HepG2 (cell line): ENCODE measurements around the gene GAN. TPM values are rescaled to one million over a fixed set of nuclear protein-coding genes. Genes with fewer than 3 reads are reported as not detected.

Experiments used
- ATAC-seq: fragments of 200-7000 bp; cut with Tn5 transposase; 3 replicates; pipeline ENCODE4 v1.9.1; 2020; ENCODE audit warnings: mild to moderate bottlenecking, moderate library complexity
- BruUV-seq: library from RNA; stranded (reverse); fragments of 400-500 nt; replicated peaks from 2 replicates; lab custom pipeline; 2021; lab: Mats Ljungman, UMichigan
- CTCF ChIA-PET: fragments of 300-600 bp; formaldehyde crosslinking; extraction: SDS; loops from one replicate; lab custom pipeline; 2021; ENCODE audit warnings: low total read pairs, inconsistent platforms, low intra/inter-chr PET ratio; lab: Yijun Ruan, JAX
- POLR2A ChIA-PET: fragments of 350-600 bp; sonication (Branson Sonifier 250); formaldehyde crosslinking; loops from one replicate; lab custom pipeline; 2020; ENCODE audit warnings: antibody characterized with exemption, inconsistent platforms; lab: Yijun Ruan, JAX
- DNase-seq: peaks from one replicate; pipeline ENCODE4 v3.0.0-alpha.2; 2015; ENCODE audit warnings: low spot score
- FAIRE-seq: peaks from 3 replicates; lab custom pipeline; 2011; peaks lifted over from hg19 to GRCh38; lab: Jason Lieb, UNC
- H2AFZ ChIP-seq: one replicate; pipeline ENCODE4 v1.6.1; 2011; ENCODE audit warnings: low read length, inconsistent platforms
- H3K27ac ChIP-seq: fragments of 300-600 bp; 3 replicates; pipeline ENCODE4 v1.8.0; 2011; ENCODE audit warnings: mixed run types, mild to moderate bottlenecking, mixed read lengths, low read length, inconsistent platforms; ENCODE audit not compliant: insufficient read depth; ENCODE audit errors: extremely low read length
- H3K27me3 ChIP-seq, 2 experiments: fragments of 200-600 bp in 1 of 2; 2 replicates in 1 of 2; 3 replicates in 1 of 2; pipeline versions ENCODE4 v1.6.0 to v1.8.0; 2011; ENCODE audit warnings: low read length in 2 of 2, mild to moderate bottlenecking in 2 of 2, moderate library complexity in 2 of 2, inconsistent platforms in 1 of 2; ENCODE audit not compliant: insufficient read depth in 2 of 2, control insufficient read depth in 1 of 2
- H3K36me3 ChIP-seq, 2 experiments: fragments of 200-600 bp in 1 of 2; replicated peaks in 1 of 2; 2 replicates in 1 of 2; 3 replicates in 1 of 2; pipeline versions ENCODE4 v1.5.1 to v1.8.0; 2011; ENCODE audit warnings: low read length in 2 of 2, inconsistent platforms in 1 of 2; ENCODE audit not compliant: insufficient read depth in 2 of 2, control insufficient read depth in 1 of 2
- H3K4me1 ChIP-seq: 2 replicates; pipeline ENCODE4 v1.5.1; 2012; ENCODE audit warnings: low read length, inconsistent platforms; ENCODE audit not compliant: insufficient read depth
- H3K4me2 ChIP-seq: 2 replicates; pipeline ENCODE4 v1.6.0; 2011; ENCODE audit warnings: low read depth, low read length, inconsistent platforms
- H3K4me3 ChIP-seq, 3 experiments: fragments of 200-600 bp in 1 of 3; sonication (generic), shearing (Covaris generic) in 1 of 3; replicated peaks in 1 of 3; 2 replicates each; pipeline ENCODE4 v1.5.1; 2011 to 2016; ENCODE audit warnings: low read length in 3 of 3, inconsistent platforms in 2 of 3, low read depth in 2 of 3, mild to moderate bottlenecking in 2 of 3, control low read depth in 1 of 3, mixed read lengths in 1 of 3; ENCODE audit not compliant: insufficient read depth in 1 of 3
- H3K79me2 ChIP-seq: one replicate; pipeline ENCODE4 v1.6.1; 2011; ENCODE audit warnings: low read length, inconsistent platforms; ENCODE audit not compliant: insufficient read depth
- H3K9ac ChIP-seq: 2 replicates; pipeline ENCODE4 v1.6.0; 2011; ENCODE audit warnings: mild to moderate bottlenecking, low read depth, low read length, inconsistent platforms; ENCODE audit not compliant: insufficient read depth
- H3K9me3 ChIP-seq: 2 replicates; pipeline ENCODE4 v1.5.1; 2012; ENCODE audit warnings: mild to moderate bottlenecking, low read length
- H4K20me1 ChIP-seq: 2 replicates; pipeline ENCODE4 v1.6.0; 2011; ENCODE audit warnings: inconsistent platforms, mild to moderate bottlenecking, low read length, moderate library complexity; ENCODE audit not compliant: insufficient read depth
- CERS6 ChIP-seq: sonication (generic); formaldehyde crosslinking; IDR thresholded peaks from 2 replicates; pipeline ENCODE4 v1.5.0; 2020; ENCODE audit warnings: missing genetic modification reagents
- NFYC ChIP-seq: IDR thresholded peaks from 2 replicates; pipeline ENCODE4 v1.6.1; 2016; ENCODE audit warnings: missing genetic modification reagents, missing compliant biosample characterization
- NPAS2 ChIP-seq: sonication (generic); formaldehyde crosslinking; IDR thresholded peaks from 2 replicates; pipeline ENCODE4 v1.8.0; 2022; ENCODE audit warnings: mild to moderate bottlenecking, missing genetic modification reagents, borderline replicate concordance
- PHF5A ChIP-seq: IDR thresholded peaks from one replicate; pipeline ENCODE4 v1.6.1; 2018; ENCODE audit warnings: low read depth, missing genetic modification reagents; ENCODE audit not compliant: unreplicated experiment
- ZNF503 ChIP-seq: sonication (generic); formaldehyde crosslinking; IDR thresholded peaks from 2 replicates; pipeline ENCODE4 v1.4.0; 2020; ENCODE audit warnings: missing genetic modification reagents
- ZNF543 ChIP-seq: sonication (generic); formaldehyde crosslinking; IDR thresholded peaks from 2 replicates; pipeline ENCODE4 v1.4.0; 2020; ENCODE audit warnings: mild to moderate bottlenecking, missing genetic modification reagents
- ZNF639 ChIP-seq: conservative IDR thresholded peaks from 2 replicates; pipeline ENCODE4 v1.6.1; 2018; ENCODE audit warnings: missing genetic modification reagents
- WGBS: methylation state at CpG from one replicate; pipeline ENCODE4 v1.1.6; 2017; ENCODE audit warnings: low lambda C conversion rate; 5-methylcytosine and 5-hydroxymethylcytosine counted together
- in situ Hi-C: cut with HindIII; loops from 2 replicates; pipeline ENCODE4 v1.10.0; 2017; ENCODE audit warnings: low pct_unique_long_range_greater_than_20kb; ENCODE audit not compliant: extremely low pct_ligation_motif_present
- intact Hi-C: fragments of 100-400 bp; cut with micrococcal nuclease; formaldehyde crosslinking; loops from one replicate; pipeline ENCODE4 v1.10.0; 2022; ENCODE audit not compliant: unreplicated experiment
- polyA plus RNA-seq, 8 experiments: library from polyadenylated mRNA; depleted of rRNA in 3 of 8; stranded (reverse) in 7 of 8; unstranded in 1 of 8; fragments of >200 nt; fragmentation: Illumina TruSeq in 4 of 8; extraction: Trizol in 4 of 8; gene quantifications; 2 replicates each; pipeline versions ENCODE4 v1.2.1 to v1.2.3, GENCODE V29; 2011 to 2016; ENCODE audit warnings: low read depth in 4 of 8, missing spikeins in 1 of 8, mixed read lengths in 1 of 8; ENCODE audit not compliant: insufficient read depth in 1 of 8
- total RNA-seq, 5 experiments: library from RNA; depleted of rRNA; stranded (reverse); fragments of >200 nt; fragmentation: Illumina TruSeq; extraction: Trizol; gene quantifications; 2 replicates each; pipeline ENCODE4 v1.2.3, GENCODE V29; 2016; ENCODE audit warnings: low read depth in 1 of 5

GAN gene
- total and polyA plus RNA-seq, 2 of the 13 experiments (the other 11 are each of a cell fraction or from before 2014, with no cell fraction given), result 4.3 to 11.0 TPM

- H3K4me1 ChIP-seq, result peaks cover 4% of the 10 kb centered on the region; the same call in 1 of the 2 replicates
- no peaks in the 10 kb centered on the region for H3K9me3 ChIP-seq
- BruUV-seq, result no TSS peak
- DNase-seq, result no peak
- intact Hi-C loops, result no loop called here
- in situ Hi-C loops, result no loop called here
- 34% methylated on average over 3 of the region's 3 CpGs for WGBS
- no peak overlapping the region for H3K4me2 ChIP-seq
- TF ChIP-seq ZNF543 (CRISPR knock-in tag) (no peak), CERS6 (CRISPR knock-in tag) (no peak), NPAS2 (CRISPR knock-in tag) (no peak), ZNF639 (no peak), ZNF503 (CRISPR knock-in tag) (no peak), NFYC (no peak), PHF5A (CRISPR knock-in tag) (no peak)
- no peak overlapping the region for H2AFZ ChIP-seq
- no peak overlapping the region for H3K27ac ChIP-seq
- H3K9ac ChIP-seq, result no peak overlapping the region
- no peaks in the 10 kb centered on the region for H4K20me1 ChIP-seq
- H3K36me3 ChIP-seq, result no peaks in the 10 kb centered on the region
- ChIA-PET CTCF (no interaction called here), POLR2A (no interaction called here)
- peaks cover 4 to 18% of the 10 kb centered on the region in 2 experiments; a peak in 4 of 5 replicates for H3K27me3 ChIP-seq
- H3K4me3 ChIP-seq, result no peak overlapping the region
- FAIRE-seq, result no peak
- ATAC-seq, result no peak
- H3K79me2 ChIP-seq, result no peaks in the 10 kb centered on the region
These were observed 34.4 kb upstream of the GAN start for GRCh38 chr16:81280393-81280792.
